ENCODE data around the gene MICALL2. TPM values are rescaled to one million over a fixed set of nuclear protein-coding genes. Genes with fewer than 3 reads are reported as not detected.

Gene MICALL2
- total and polyA plus RNA-seq, 8 donors = 8.3 to 93.6 (median 12.8) TPM

DNA sequence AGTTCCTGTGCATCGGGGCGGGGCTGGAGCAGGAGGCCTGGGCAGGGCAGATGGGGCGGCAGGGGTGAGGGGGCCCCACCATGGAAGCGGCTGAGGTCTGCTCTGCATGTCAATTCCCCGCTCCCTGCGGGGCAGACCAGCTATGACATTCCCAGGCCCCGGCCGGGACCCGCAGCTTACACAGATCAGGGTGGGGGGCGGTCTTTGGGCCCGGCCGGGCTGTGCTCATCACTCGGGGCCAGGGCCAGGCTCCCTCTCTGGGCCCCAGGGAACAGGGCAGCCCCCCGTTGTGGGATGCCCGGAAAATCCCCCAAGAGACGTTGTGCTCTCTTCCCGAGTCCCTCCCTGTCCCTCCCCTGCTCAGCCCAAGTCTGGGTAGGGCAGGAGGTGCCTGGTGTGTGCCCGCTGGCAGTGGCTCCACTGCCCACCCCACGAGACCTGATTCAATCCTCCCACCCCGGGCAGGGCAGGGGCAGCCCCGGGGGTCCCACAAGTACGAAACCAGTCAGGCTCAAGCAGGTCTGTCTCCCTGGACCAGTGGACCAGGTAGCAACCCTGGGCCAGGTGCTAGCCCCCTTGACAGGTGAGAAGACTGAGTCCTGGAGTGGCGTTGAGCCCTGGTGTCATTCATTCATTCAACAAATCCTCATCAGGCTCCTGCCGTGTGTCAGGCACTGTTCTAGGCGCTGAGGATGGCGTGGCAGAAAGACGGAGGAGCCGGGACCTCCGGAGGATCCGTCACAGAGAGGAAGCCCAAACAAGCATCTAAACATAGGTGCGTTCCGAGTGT lies 29.0 kb downstream of the MICALL2 start:
- ATAC-seq (no peak), FAIRE-seq (no peak), DNase-seq (peak in 2 of 6 donors; percentile 20 to 72)
- no peak overlapping the region for H3K27ac ChIP-seq
- 53 to 62% methylated on average over 31 to 32 of the region's 32 CpGs for WGBS, 2 donors
- peaks cover 0 to 11% (median 0%) of the 10 kb centered on the region in 4 donors for H3K27me3 ChIP-seq
- no peaks in the 10 kb centered on the region for H3K36me3 ChIP-seq
- H3K4me3 ChIP-seq = no peak overlapping the region
- intact Hi-C loops (cut with DNase I) = loop anchor here in 2 of 3 donors (10.0 kb wide), 1 partner anchor 235 kb away; no protein-coding TSS in a partner anchor
- no peaks in the 10 kb centered on the region for H3K4me1 ChIP-seq
- no peaks in the 10 kb centered on the region for H3K9me3 ChIP-seq
- TF ChIP-seq, protein P1, sequence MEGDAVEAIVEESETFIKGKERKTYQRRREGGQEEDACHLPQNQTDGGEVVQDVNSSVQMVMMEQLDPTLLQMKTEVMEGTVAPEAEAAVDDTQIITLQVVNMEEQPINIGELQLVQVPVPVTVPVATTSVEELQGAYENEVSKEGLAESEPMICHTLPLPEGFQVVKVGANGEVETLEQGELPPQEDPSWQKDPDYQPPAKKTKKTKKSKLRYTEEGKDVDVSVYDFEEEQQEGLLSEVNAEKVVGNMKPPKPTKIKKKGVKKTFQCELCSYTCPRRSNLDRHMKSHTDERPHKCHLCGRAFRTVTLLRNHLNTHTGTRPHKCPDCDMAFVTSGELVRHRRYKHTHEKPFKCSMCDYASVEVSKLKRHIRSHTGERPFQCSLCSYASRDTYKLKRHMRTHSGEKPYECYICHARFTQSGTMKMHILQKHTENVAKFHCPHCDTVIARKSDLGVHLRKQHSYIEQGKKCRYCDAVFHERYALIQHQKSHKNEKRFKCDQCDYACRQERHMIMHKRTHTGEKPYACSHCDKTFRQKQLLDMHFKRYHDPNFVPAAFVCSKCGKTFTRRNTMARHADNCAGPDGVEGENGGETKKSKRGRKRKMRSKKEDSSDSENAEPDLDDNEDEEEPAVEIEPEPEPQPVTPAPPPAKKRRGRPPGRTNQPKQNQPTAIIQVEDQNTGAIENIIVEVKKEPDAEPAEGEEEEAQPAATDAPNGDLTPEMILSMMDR (IDR thresholded peaks at IDR 0.05) = no peak

DNA sequence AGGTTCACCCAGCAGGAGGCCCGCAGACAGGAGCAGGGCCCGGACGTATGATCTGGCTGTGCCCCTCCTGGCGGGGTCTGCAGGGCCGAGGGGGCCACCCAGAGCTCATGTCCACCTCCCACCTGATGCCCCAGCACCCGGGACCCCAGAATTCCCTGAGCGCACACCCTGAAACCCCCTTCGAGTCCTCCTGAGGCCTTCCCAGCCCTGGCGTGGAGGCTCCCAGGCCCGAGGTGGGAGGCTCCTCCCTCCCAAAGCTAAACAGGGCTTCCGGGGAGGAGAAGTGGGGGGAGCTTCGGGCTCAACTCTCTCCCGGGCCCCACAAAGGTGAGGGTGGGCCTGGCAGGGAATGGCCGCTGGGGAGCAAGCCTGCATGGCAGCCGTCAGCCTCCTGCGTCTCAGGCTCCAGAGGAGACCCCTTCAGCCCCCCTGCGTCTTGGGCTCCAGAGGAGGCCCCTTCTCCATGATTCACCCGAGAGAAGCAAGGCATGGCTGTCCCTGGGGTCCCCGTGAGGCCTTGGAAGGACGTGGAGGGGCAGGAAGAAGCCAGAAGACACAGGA lies 30.2 kb downstream of the MICALL2 start:
- ATAC-seq (no peak), FAIRE-seq (no peak), DNase-seq (peak in 2 of 6 donors; percentile 15 to 62)
- TF ChIP-seq, protein P1 (IDR thresholded peaks at IDR 0.05) = no peak
- H3K4me1 ChIP-seq = no peaks in the 10 kb centered on the region
- H3K27me3 ChIP-seq = peaks cover 0 to 11% (median 0%) of the 10 kb centered on the region in 4 donors
- H3K4me3 ChIP-seq = no peak overlapping the region
- WGBS, 2 donors = 44 to 49% methylated on average over 18 to 20 of the region's 20 CpGs
- no peaks in the 10 kb centered on the region for H3K36me3 ChIP-seq
- intact Hi-C loops (cut with DNase I) = no loop called here
- no peaks in the 10 kb centered on the region for H3K9me3 ChIP-seq
- no peak overlapping the region for H3K27ac ChIP-seq

DNA sequence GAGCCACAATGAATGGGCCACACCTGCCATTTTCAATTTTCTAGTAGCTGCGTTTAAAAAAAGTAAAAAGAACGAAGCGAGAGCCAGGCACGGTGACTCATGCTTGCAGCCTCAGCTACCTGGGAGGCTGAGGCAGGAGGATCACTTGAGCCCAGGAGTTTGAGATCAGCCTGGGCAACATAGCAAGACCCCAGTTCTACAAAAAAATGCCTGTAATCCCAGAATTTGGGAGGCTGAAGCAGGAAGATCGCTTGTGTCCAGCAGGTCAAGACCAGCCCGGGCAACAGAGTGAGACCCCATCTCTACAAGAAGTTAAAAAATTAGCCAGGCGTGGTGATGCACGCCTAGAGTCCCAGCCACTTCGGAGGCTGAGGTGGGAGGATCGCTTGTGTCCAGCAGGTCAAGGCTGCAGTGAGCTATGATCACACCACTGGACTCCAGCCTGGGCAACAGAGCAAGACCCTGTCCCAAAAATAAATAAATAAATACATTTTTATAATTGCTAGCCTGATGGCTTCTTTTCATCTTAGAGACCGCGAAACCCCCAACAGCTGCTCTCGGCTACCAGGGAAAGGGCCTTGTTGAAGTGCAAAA lies 32.1 kb downstream of the MICALL2 start:
- TF ChIP-seq, protein P1 (IDR thresholded peaks at IDR 0.05) = no peak
- Histone ChIP-seq H3K36me3 (no peaks in the 10 kb centered on the region), H3K9me3 (no peaks in the 10 kb centered on the region), H3K4me1 (no peaks in the 10 kb centered on the region), H3K27ac (no peak overlapping the region), H3K4me3 (no peak overlapping the region), H3K27me3 (peaks cover 0 to 8% (median 0%) of the 10 kb centered on the region in 4 donors)
- FAIRE-seq = no peak
- intact Hi-C loops (cut with DNase I) = no loop called here
- 80 to 88% methylated on average over 13 of the region's 13 CpGs for WGBS, 2 donors
- ATAC-seq = no peak
- no peak for DNase-seq

DNA sequence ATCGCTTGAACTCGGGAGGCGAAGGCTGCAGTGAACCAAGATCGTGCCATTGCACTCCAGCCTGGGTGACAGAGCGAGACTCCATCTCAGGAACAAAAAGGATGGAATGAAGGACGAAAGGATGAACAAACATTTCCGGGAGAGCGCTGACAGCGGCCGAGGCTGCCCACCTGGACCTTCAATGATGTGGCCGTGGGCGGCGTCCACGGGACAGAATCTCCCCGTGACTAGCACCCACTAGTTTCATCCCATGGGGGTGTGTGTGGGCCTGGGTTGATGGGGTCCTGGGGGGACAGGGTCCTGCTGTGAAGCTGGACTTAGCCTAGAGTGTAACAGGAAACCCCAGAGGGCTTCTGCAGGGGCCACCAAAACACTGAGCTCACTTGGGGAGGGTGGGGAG lies 32.8 kb downstream of the MICALL2 start:
- peaks cover 0 to 5% (median 0%) of the 10 kb centered on the region in 4 donors for H3K27me3 ChIP-seq

More for the DNA sequence above, 32.8 kb downstream of the MICALL2 start:
- DNase-seq (no peak), ATAC-seq (no peak), FAIRE-seq (no peak)
- Histone ChIP-seq H3K9me3 (no peaks in the 10 kb centered on the region), H3K27ac (no peak overlapping the region), H3K4me1 (no peaks in the 10 kb centered on the region), H3K36me3 (no peaks in the 10 kb centered on the region), H3K4me3 (no peak overlapping the region)
- WGBS, 2 donors = 82 to 92% methylated on average over 15 of the region's 15 CpGs
- intact Hi-C loops (cut with DNase I) = no loop called here
- TF ChIP-seq, protein P1 (IDR thresholded peaks at IDR 0.05) = no peak
